ENCODE data around the gene FAM222A.

The FAM222A gene

DNA sequence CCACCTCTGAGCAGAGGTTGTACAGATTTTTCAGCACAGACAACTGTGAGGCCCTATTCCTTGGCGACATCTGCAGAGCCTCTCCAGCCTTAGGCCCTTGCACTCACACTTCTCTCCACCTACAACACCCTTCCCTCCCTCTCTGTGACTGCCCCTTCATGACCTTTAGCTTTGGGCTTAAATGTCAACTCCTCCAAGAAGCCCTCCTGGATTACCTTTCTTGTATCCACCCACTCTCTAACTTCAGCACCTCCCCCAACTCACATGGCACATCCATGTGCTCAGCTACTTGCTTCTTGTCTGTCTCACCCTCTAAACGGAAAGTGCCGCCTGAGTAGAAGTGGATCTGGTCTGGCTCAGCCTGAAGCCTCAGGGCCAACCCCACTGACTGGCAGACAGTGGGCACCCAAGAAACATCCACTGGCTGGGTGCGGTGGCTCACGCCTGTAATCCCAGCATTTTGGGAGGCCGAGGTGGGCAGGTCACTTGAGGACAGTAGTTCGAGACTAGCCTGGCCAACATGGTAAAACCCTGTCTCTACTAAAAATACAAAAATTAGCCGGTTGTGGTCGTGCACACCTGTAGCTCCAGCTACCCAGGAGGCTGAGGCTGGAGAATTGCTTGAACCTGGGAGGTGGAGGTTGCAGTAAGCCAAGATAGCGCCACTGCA is 97.5 kb downstream of the FAM222A start:
- DNase-seq = no peak

DNA sequence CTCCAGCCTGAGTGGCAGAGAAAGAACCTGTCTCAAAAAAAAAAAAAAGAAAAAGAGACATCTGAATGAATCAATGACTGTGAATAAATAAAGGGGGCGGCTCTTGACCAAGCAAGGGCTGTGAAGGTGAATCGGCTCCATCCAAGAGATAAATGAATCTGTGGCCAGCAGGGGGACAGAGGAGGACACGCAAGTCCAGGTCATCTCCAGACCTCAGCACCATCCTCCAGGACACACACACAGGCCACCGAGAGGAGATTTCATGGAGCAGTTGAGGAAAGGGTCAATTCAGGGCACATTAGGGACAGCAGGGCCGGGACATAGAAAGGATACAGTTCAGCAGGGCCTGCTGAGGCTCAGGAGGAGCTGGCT is 98.0 kb downstream of the FAM222A start:
- DNase-seq = no peak

DNA sequence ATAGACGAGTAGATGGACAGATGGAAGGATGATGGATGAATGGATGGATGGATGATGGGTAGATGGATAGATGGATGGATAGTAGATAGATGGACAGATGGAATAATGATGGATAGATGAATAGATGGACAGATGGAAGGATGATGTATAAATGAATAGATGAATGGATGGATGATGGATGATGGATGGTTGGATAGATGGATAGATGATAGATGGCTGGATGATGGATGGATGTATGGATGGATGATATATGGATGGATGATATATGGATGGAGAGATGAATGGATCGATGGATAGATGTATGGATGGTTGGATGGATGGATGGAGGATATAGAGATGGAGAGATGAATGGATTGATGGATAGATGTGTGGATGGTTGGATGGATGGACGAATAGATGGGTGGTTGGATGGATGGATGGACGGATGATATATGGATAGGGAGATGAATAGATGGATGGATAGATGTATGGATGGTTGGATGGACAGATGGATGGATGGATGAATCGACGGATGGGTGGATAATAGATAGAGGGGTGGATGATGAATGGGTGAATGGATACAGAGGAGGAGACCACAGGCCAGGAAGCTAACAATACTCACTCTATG is 100.3 kb downstream of the FAM222A start:
- no peak for DNase-seq

DNA sequence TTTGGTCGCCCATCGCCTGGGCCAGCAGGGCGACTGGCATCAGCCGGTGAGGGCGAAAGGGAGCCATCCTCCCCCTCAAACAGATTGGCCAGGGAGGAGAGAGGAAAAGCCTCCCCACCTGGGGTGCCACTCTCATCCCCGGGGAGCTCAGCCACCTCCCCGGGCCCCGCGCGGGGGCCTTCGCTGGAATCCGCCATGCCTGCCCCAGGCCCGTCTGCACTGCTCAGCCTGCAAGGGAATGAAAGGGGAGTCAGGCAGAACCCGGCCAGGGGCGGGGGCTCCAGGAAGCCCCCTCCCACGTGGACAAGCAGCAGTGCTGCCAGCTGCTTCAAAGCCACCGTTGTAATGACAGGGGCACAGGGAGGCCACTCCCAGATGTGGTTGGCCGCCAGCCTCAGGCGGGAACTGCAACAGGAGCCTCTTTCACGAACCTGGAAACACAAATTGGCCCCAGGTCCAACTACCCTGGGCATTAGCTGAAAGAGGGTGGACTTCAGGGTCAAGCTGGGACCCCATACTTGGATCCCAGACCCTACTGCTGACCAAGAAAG is 101.0 kb downstream of the FAM222A start:
- no peak for DNase-seq

DNA sequence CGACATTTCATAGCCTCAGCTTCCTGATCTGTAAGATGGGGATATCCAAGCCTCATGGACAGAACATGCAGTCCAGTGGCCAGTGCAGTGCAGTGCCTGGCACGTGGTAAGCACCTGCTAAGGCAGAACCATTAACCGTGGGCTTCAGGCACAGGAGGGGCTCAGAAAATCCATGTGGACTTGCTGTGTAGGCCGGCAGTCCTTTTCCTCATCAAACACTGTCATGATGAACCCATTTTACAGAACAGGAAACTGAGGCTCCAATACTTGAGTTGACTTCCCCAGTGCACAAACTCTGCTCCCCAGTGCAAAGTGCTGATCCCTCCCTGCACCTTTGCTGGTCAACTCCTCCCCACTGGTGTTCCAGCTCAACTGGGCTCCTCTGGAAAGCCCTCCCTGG is 101.6 kb downstream of the FAM222A start:
- no peak for DNase-seq

DNA sequence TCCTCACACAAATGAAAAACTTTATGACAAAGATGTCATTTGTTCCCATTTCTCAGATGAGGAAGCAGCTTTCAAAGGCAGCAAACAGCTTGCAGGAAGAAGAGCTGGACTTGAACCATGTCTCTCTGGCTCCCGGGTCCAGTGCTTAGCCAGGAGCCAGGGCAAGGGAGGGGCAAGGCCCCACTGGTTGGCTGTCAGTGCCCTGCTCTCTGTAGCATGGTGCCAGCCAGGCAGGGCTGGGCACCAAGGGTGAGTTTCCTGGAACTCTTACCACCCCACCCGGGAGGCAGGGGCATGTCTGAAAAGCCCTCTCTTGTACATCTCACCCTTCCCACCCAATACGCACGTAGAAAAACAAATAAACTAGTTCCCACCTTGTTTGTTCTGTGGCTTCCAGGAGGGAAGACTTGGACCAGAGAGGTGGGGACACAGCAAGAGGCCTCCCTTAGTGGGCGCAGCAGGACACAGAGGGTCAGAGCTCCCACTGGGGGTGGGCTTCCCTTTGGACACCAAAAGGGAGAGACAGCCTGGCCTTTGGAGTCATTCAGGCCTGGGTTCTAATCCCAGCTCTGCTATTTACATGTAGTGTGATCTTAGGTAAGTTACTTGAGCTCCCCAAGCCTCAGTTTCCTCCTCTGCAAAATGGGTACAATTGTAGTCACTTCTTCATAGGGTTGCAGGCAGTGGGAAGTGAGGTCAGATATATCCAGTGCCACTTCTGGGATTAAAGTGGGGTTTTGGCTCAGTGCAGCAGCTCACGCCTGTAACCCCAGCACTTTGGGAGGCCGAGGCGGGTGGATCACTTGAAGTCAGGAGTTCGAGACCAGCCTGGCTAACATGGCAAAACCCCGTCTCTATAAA is 102.4 kb downstream of the FAM222A start:
- DNase-seq = no peak

DNA sequence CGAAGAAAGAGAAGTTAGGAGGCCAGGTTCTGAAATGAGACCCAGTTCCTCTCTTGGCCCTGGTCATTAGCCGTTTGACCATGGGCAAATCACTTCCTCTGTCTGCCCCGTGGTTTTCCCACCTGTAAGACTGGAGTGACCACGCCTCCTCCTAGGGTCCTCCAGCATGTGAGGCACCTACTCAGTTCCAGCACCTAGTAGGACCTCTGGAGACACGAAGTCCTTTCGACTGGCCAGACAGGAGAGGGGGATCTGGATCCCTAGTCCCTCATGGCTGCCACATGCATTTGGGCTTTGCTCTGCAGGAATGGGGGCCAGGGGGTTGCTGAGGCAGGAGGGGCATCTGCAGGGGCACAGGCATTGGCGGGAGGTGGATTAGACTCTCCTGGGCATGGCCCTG is 103.2 kb downstream of the FAM222A start:
- DNase-seq = no peak

DNA sequence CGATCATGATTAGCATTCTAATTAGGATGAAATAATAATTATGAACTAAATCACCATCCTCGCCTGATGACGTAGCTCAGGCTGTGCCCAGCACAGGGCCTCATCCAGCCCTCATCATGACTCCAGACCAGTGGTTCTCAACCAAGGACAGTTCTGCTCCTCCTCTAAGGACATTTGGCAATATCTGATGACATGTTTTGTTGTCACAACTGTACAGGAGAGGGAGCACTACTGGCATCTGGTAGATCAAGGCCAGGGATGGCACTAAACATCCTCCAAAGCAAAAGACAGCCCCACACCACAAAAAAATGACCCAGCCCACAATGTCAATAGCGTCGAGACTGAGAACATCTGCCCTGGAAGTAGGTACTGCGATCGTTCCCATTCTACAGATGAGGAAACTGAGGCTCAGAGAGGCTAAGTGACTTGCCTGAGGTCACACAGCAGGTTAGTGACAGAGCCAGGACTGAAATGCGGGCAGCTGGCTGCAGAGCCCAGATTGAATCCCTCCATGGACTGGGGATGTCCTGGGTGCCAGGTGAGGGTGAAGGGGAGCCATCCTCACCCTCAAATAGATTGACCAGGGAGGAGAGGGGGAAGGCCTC is 104.1 kb downstream of the FAM222A start:
- no peak for DNase-seq

DNA sequence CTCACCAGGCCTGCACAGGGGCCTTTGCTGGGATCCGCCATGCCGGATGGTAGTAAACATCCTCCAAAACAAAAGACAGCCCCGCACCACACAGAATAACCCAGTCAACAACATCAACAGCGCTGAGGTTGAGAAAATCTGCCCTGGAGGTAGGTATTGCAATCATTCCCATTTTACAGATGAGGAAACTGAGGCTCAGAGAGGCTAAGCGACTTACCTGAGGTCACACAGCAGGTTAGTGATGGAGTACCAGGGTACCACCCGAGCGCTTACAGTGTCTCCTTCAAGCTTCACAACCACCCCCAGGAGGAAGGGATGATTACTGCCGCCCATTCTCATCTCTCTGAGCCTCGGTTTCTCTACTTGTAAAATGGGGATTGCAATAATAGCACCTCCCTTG is 104.6 kb downstream of the FAM222A start:
- no peak for DNase-seq

DNA sequence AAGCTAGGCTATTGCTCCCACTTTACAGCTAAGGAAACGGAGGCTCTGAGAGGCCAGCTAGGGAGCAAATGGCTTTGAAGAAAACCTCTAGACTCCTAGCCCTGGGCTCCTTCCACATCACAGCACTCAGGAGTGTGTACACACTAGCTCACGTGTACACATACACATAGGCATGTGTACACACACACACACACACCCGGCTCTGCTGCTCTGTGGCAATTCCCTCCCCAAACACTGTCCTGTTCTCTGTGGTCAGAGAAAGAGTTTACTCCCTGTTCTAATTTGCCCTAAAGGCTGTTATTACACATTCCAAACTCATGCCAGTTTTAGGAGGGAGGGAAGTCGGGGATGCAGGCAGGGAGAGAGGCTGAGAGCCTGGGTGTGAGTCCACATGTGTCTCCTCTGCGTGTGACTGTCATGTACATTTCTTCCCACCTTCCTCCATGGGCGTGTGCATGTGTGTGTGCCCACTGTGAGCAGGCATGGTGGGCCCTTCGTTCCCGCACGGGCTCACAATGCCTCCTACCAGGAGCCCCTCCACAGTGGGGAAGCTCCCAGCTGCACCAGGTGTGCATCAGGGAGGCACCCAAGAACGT is 105.4 kb downstream of the FAM222A start:
- no peak for DNase-seq
